Spinal cord (tissue), 4 donors: Measurements from ENCODE around the gene TMC4. TPM values are rescaled to one million over a fixed set of nuclear protein-coding genes. Genes with fewer than 3 reads are reported as not detected.

Experiments
- polyA plus RNA-seq, 2 donors: library from polyadenylated mRNA; unstranded; fragments of 120-200 nt; gene quantifications; one replicate each; pipeline ENCODE4 v1.2.1, GENCODE V29; 2013; ENCODE audit not compliant: insufficient read length in 2 of 2
- total RNA-seq, 2 donors: library from RNA; depleted of rRNA in 1 of 2; stranded (reverse); fragments of 120-200 nt in 1 of 2; fragments of >200 nt in 1 of 2; gene quantifications; one replicate each; pipeline versions ENCODE4 v1.2.3 to v1.2.4, GENCODE V29; 2013 to 2014

TMC4 gene
- total and polyA plus RNA-seq, 4 donors = 0.50 to 4.2 (median 2.4) TPM

Other genes starting within 250 kb of the TMC4 start
- 1 to 10 TPM; 1.2 to 4.4 TPM for gene CACNG8, start 210.2 kb downstream of the TMC4 start, total RNA-seq
- gene CACNG8, start 210.2 kb downstream of the TMC4 start, polyA plus RNA-seq = 10 to 100 TPM; 17.8 to 23.9 TPM
- gene CACNG6, start 181.5 kb downstream of the TMC4 start, total RNA-seq = under 1 TPM; 0.20 to 0.94 TPM
- 1 to 10 TPM; 2.3 to 2.4 TPM for gene CACNG6, start 181.5 kb downstream of the TMC4 start, polyA plus RNA-seq
- gene VSTM1, start 109.3 kb downstream of the TMC4 start, total RNA-seq = 1 to 10 TPM in 1 of 2 donors, under 1 TPM in 1; 0.28 to 1.8 TPM
- gene VSTM1, start 109.3 kb downstream of the TMC4 start, polyA plus RNA-seq = 1 to 10 TPM in 1 of 2 donors, under 1 TPM in 1; 0.41 to 1.1 TPM
- gene TARM1, start 91.8 kb downstream of the TMC4 start, total RNA-seq = under 1 TPM in 1 of 2 donors, not detected in 1; 0.50 TPM
- under 1 TPM in 1 of 2 donors, not detected in 1; 0.17 TPM for gene TARM1, start 91.8 kb downstream of the TMC4 start, polyA plus RNA-seq
- 1 to 10 TPM in 1 of 2 donors, under 1 TPM in 1; 0.44 to 1.1 TPM for gene OSCAR, start 72.4 kb downstream of the TMC4 start, total RNA-seq
- gene OSCAR, start 72.4 kb downstream of the TMC4 start, polyA plus RNA-seq = 1 to 10 TPM; 1.7 to 1.8 TPM
- gene NDUFA3, start 70.3 kb downstream of the TMC4 start, total RNA-seq = 100 to 1,000 TPM in 1 of 2 donors, 1 to 10 TPM in 1; 8.4 to 277 TPM
- gene NDUFA3, start 70.3 kb downstream of the TMC4 start, polyA plus RNA-seq = 100 to 1,000 TPM; 203 to 241 TPM
- gene TFPT, start 57.5 kb downstream of the TMC4 start, total RNA-seq = 10 to 100 TPM in 1 of 2 donors, 1 to 10 TPM in 1; 8.4 to 20.1 TPM
- gene TFPT, start 57.5 kb downstream of the TMC4 start, polyA plus RNA-seq = 10 to 100 TPM; 28.4 to 34.5 TPM
- gene PRPF31, start 57.4 kb downstream of the TMC4 start, total RNA-seq = 10 to 100 TPM; 26.9 to 54.4 TPM
- gene PRPF31, start 57.4 kb downstream of the TMC4 start, polyA plus RNA-seq = 10 to 100 TPM; 69.9 to 72.4 TPM
- 10 to 100 TPM in 1 of 2 donors, 1 to 10 TPM in 1; 7.2 to 14.4 TPM for gene CNOT3, start 35.4 kb downstream of the TMC4 start, total RNA-seq
- 10 to 100 TPM; 59.0 to 62.9 TPM for gene CNOT3, start 35.4 kb downstream of the TMC4 start, polyA plus RNA-seq
- gene LENG1, start 13.4 kb downstream of the TMC4 start, total RNA-seq = 10 to 100 TPM in 1 of 2 donors, 1 to 10 TPM in 1; 3.7 to 13.3 TPM
- 10 to 100 TPM; 11.8 to 11.9 TPM for gene LENG1, start 13.4 kb downstream of the TMC4 start, polyA plus RNA-seq
- 10 to 100 TPM; 31.6 to 32.8 TPM for gene MBOAT7, start 16.4 kb upstream of the TMC4 start, total RNA-seq
- 100 to 1,000 TPM; 109 to 112 TPM for gene MBOAT7, start 16.4 kb upstream of the TMC4 start, polyA plus RNA-seq
- 10 to 100 TPM; 24.6 to 43.6 TPM for gene TSEN34, start 18.1 kb upstream of the TMC4 start, total RNA-seq
- 10 to 100 TPM; 49.1 to 53.0 TPM for gene TSEN34, start 18.1 kb upstream of the TMC4 start, polyA plus RNA-seq
- gene RPS9, start 27.7 kb upstream of the TMC4 start, total RNA-seq = 1,000 to 10,000 TPM; 1,598 to 1,602 TPM
- 1,000 to 10,000 TPM; 1,091 to 1,368 TPM for gene RPS9, start 27.7 kb upstream of the TMC4 start, polyA plus RNA-seq
- gene LILRB3, start 49.8 kb upstream of the TMC4 start, total RNA-seq = 1 to 10 TPM; 1.7 to 5.1 TPM
- under 1 TPM; 0.59 to 0.86 TPM for gene LILRB3, start 49.8 kb upstream of the TMC4 start, polyA plus RNA-seq
- gene LILRA6, start 69.6 kb upstream of the TMC4 start, total RNA-seq = under 1 TPM; 0.33 to 0.99 TPM
- gene LILRA6, start 69.6 kb upstream of the TMC4 start, polyA plus RNA-seq = under 1 TPM; 0.53 to 0.67 TPM
- gene LILRB5, start 84.1 kb upstream of the TMC4 start, total RNA-seq = 1 to 10 TPM; 2.4 to 4.0 TPM
- 1 to 10 TPM in 1 of 2 donors, under 1 TPM in 1; 0.84 to 2.5 TPM for gene LILRB5, start 84.1 kb upstream of the TMC4 start, polyA plus RNA-seq
- 1 to 10 TPM in 1 of 2 donors, under 1 TPM in 1; 0.61 to 1.6 TPM for gene LILRB2, start 108.0 kb upstream of the TMC4 start, total RNA-seq
- gene LILRB2, start 108.0 kb upstream of the TMC4 start, polyA plus RNA-seq = under 1 TPM; 0.43 to 0.54 TPM
- gene LILRA5, start 140.0 kb upstream of the TMC4 start, total RNA-seq = 1 to 10 TPM in 1 of 2 donors, under 1 TPM in 1; 0.50 to 3.2 TPM
- under 1 TPM in 1 of 2 donors, not detected in 1; 0.54 TPM for gene LILRA5, start 140.0 kb upstream of the TMC4 start, polyA plus RNA-seq
- gene LILRA4, start 166.0 kb upstream of the TMC4 start, total RNA-seq = 1 to 10 TPM in 1 of 2 donors, under 1 TPM in 1; 0.50 to 1.4 TPM
- gene LILRA4, start 166.0 kb upstream of the TMC4 start, polyA plus RNA-seq = 1 to 10 TPM in 1 of 2 donors, under 1 TPM in 1; 0.38 to 1.7 TPM
- 10 to 100 TPM in 1 of 2 donors, 1 to 10 TPM in 1; 9.4 to 12.3 TPM for gene LAIR1, start 191.8 kb upstream of the TMC4 start, total RNA-seq
- gene LAIR1, start 191.8 kb upstream of the TMC4 start, polyA plus RNA-seq = 1 to 10 TPM; 6.7 to 6.9 TPM
- gene TTYH1, start 242.3 kb upstream of the TMC4 start, total RNA-seq = 100 to 1,000 TPM; 170 to 223 TPM
- 1,000 to 10,000 TPM in 1 of 2 donors, 100 to 1,000 TPM in 1; 857 to 1,011 TPM for gene TTYH1, start 242.3 kb upstream of the TMC4 start, polyA plus RNA-seq